GM21360 (cell line): ENCODE measurements around the gene PATJ.

Experiments
- ATAC-seq: cut with Tn5 transposase; IDR thresholded peaks from one replicate; pipeline ENCODE4 v1.9.1; 2021; ENCODE audit warnings: mild to moderate bottlenecking, moderate library complexity; ENCODE audit not compliant: unreplicated experiment

PATJ gene

DNA sequence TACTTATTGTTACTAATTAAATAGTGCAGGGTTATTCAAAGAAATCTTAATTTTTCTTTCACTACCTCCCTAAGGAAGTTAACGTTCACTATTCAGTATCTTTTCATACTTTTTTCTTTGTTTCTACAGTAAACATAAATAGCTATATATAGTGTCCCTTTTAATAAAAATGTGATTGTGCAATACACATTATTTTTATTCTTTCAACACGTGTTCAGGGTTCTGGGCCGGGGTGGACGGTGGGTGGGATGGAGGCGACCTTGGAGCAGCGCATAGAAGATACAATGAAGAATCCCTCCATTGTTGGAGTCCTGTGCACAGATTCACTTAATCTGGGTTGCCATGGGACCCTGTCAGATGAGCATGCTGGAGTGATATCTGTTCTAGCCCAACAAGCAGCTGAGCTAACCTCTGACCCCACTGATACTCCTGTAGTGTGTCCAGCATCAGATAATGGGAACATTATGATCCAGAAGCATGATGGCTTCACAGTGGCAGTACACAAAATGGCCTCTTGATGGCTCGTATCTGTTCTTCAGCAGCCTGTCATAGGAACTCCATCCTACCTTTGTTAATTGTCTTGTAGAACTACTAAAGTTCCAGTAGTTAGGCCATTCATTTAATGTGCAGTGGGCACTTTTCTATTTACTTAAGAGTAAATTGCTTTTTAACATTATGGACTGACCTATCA, 296.5 kb downstream of the PATJ start:
- ATAC-seq: no peak

DNA sequence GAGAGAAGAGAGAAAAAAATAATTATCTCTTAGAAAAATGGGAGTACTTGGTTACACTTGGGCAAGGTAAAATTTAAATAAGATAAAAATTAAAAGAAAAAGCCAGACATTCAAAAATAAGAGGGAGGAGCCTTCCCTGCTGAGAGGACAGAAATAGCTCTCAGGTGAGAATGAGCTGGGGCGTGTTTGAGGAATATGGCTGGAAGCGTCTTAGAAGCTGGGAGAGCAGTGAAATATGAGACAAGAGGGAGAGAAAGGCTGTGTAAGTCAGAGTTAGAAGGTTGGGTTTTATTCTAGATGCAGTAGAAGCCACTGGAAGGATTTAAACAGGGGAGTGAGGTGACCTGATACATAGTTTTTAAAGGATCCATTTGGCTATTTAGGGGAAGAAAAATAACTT, 298.2 kb downstream of the PATJ start:
- ATAC-seq: no peak

DNA sequence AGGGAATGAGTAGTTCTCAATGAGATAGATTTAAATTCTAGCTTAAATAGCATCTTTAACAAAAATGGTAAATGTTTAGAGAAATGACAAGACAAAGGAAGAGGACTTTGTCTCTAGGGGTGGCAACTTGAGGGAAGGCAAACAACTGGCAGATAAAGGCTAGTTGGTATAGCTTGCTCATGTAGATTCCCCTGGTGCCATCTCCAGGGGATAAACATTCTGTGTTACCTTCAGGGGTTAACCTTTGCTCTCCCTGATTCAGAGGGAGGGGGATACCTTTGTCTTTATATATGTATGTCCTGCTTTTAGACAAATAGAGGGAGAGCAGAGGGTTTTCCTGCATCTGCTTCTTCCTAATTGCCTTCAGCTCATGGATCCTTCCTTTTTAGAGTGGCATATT, 298.7 kb downstream of the PATJ start:
- no peak for ATAC-seq

DNA sequence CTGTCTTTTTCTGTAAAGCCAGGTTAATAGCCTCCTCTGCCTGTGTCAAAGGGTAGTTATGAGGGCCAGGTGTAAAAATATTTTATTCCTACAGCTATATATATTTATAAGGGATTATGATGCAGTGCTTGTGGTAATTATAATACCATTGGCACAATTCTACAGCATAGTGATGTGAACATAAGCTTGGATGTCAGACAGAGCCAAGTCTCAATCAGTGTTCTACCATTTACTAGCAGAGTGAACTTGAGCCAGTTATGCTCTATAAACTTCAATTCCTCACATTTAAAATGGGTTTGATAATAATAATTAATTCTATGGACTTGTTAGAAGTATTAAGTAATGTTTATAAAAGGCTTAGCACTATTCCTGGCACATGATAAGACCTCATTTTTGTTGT, 300.9 kb downstream of the PATJ start:
- no peak for ATAC-seq

DNA sequence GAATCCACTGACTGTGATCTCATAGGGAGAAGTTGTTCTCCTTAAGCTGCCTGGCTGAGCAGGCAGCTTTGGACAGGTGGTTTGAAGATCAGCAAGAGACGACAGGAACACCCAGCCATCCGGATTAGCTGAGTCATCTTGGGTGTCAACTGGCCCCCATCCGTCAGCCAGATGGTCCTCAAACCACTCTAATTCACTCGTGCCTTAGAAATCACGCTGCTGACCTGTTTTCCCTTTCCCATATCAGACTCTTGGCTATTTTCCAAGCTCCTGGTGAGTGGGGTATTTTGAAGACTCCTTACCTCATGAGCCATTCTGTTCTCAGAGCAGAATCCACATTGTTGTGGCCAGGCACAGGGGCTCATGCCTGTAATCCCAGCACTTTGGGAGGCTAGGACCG, 303.3 kb downstream of the PATJ start:
- ATAC-seq: no peak

DNA sequence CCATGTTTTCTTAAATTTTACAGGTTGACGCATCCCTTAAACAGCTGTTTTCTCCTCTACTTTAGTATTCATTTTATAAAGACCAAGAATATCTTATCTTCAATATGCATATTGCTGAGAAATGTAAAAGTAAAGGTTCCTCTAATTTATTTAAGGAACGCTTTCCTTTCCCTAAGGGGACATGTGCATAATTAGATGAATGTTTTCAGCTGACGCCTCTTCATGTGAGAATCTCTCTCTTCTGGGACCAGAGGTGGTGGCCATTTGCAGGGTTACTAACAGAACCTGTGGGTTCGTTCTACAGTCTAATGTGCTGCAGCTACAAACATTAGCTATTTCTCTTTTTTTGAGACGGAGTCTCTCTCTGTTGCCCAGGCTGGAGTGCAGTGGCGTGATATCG, 304.6 kb downstream of the PATJ start:
- no peak for ATAC-seq

DNA sequence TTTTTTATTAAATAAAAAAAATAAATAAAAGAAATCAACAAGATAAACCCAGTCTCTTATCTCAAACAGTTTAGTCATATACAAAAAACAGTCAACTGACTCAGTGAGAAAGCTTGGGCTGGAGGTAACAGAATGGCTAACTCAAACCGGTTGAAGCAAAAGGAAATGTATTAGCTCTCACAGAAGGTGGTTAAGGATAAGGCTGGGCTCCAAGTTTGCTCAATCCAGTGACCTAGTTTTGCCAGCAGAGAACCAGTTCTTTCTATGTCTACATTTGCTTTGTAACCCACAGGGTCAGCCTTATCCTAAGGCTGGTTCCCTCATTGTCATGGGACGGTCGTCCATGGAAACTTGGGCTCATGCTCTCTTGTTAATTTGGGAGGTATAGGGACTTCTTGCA, 307.9 kb downstream of the PATJ start:
- no peak for ATAC-seq

DNA sequence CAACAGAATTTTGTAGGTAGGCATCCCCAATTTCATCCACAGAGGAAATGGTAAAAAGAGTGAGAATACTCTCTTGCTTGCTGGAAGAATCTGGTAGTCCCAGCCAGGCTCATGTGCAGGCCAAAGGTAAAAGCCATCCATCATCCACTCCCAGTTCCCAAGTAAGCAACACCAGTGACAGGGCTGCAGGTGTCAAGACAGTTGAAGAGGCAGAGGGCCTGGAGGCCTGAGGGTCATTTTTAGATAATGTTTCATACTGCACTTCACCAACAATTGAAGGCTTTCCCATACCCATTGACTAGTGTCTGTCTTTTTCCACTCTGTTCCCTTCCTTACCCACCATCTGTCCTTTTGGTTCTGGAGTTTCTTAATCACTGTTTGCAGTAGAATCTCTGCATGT, 310.7 kb downstream of the PATJ start:
- ATAC-seq: no peak

DNA sequence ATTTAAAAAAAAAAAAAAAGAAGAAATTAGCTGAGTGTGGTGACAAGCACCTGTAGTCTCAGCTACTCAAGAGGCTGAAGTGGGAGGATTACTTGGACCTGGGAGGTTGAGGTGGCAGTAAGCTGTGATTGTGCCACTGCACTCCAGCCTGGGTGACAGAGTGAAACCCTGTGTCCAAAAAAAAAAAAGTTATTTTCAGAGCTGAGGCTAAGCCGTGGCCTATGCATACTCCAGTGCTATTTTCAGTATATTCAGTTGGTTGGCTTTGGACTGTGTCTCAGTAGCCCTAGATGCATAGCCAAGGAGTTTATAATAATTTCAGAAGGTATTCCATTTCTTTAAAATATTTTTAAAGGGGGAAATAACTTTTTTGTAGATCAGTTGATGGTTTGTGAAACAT, 311.9 kb downstream of the PATJ start:
- ATAC-seq: no peak

DNA sequence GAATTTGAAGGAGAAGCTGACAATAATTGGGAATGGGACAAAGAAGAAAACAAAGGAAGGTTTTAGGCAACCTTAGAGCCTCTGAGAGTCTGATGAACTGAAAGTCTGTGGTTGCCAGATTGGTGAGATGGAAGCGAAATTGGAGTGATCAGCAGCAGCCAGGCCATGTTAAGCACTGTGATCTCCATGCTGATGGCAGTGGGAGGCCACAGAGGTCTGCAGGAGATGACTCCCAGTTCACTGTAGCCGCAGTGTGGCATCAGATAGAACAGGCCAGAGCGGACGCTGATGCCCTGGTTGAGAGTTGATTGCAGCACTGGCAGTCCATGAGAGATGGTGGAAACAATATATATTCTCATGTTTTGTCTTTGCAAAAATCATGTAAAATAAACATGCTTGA, 314.9 kb downstream of the PATJ start:
- no peak for ATAC-seq

DNA sequence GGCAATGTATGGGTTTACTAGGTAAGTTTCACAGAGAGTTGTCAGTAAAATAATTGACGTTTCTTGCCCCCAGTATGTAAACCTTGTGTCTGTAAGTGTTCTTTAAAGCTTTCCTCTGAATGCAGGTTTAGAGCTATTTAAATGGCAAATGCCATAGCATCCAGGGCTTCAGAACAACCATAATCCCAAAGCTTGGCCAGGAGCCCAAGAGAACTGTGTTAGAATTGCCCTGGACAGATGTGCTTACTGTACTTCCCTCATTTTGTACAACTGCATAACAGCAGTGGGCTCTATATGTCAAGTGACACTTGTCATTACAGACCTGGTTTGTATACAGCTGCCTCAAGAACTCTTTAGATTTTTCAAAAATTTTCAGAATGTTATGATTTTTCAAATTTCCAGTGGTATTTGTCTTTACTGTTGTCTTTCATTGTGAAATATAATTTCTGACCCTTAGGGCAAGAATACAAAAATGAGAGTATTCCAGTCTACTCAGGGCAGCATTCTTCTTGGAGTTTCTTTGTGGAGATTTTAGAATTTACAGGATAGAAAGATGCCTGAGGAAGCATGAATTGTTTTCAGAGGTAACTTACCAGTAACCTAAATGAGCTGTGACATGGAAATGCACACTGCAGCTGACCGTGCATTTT, 315.5 kb downstream of the PATJ start:
- ATAC-seq: no peak

DNA sequence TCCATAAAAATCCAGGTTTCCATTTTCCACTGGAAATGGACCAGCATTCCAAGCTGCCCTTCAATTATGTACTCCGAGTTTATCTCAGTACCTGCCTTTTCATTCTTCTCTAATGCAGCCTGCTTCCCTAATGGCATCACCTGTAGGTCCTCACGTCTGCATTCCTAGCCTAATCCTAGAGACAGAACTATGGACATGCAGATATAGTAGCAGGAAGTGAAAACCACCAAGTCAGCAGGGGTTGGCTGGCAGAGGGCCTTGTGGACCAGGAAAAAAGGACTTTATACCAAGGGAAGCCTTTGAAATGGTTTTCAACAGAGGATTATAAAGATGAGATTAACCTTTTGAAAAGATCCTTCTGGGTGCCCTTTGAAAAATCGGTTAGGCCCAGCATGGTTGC, 316.7 kb downstream of the PATJ start:
- ATAC-seq: no peak

DNA sequence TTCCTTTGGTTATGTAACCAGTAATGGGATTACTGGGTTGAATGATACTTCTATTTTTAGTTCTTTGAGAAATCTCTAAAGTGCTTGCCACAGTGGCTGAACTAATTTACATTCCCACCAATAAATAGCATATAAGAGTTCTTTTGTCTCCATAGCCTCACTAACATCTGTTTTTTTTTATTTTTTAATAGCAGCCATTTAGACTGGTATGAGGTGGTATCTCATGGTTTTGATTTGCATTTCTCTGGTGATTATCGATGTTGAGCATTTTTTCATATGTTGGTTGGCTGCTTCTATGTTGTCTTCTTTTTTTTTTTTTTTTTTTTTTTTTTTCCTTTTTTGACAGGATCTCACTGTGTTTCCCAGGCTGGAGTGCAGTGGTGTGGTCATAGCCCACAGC, 319.8 kb downstream of the PATJ start:
- ATAC-seq: no peak

DNA sequence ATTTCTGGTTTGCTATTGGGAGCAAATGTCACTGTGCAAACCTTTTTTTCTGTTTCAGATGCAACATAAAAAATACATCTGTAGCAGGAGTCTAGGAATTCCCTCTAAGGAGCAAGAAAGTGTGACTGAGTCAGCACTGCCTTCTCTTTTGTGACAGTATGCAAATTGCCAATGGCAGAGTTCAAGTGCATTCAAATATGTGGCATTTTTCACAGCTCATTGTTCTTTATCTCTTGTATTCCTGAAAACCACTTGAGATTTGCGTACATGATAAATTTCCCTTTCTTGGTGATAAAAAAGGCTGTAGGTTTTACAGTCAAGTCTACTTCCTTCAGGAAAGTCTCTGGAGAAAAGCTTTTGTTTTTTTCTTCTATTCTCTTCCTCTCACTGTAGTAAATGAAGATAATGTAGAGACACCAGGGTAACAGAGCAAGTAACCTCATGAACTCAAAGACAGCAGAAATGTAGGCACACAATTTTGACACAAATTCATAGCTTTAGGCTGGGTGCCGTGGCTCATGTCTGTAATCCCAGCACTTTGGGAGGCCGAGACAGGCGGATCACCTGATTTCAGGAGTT, 322.6 kb downstream of the PATJ start:
- no peak for ATAC-seq

DNA sequence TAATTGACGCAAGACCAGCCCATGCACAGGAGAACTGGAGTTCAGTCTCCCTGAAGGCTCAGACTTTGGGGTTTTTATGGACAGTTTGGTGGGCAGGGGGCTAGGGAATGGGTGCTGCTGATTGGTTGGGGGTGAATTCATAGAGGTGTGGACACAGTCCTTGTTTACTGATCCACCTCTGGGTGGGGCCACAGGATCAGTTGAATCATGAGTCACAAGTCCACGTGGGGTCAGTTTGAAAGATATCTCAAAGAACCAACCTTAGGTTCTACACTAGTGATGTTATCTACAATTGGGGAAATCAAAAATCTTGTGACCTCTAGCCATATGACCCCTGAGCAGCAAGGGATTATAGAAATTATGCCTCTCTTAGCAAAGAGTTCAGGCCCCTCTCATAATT, 324.4 kb downstream of the PATJ start:
- ATAC-seq: no peak

DNA sequence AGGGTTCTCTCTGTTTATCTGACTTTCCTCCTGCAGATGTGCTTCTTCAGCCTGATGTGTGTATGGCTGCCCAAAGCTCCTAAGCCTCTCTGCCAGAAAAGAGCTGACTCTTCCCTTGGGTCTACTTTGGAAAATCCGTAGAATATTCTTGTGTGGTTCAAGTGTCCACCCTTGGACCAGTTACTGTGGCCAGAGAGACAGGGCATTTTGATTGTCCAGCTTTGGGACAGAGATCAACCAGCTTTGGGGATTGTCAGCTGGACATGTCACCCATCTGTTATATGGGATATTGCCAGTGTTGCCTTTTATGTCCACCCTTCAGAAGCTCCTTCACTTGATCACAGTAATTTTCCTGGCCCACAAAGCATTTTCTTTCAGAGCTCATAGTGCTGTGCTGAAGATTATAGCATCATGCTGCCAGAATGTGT, 326.1 kb downstream of the PATJ start:
- no peak for ATAC-seq

DNA sequence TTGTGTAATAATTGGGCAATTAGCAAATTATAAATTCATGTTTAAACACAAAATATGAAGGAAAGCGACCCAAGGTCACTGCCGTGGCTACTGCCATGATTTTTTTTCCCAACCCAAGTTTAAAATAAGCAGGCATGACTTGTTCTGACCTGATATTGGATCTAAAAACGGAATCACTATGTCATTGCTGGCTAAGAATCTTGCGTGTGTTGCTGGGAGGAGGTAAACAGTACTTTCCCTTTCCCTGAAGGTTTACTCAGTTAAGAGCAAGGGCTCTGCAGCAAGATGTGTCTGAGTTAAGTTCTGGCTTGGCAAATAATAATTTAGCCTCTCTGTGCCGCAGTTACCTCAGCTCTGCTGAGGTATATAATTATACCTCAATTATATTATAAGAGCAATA, 326.7 kb downstream of the PATJ start:
- no peak for ATAC-seq

DNA sequence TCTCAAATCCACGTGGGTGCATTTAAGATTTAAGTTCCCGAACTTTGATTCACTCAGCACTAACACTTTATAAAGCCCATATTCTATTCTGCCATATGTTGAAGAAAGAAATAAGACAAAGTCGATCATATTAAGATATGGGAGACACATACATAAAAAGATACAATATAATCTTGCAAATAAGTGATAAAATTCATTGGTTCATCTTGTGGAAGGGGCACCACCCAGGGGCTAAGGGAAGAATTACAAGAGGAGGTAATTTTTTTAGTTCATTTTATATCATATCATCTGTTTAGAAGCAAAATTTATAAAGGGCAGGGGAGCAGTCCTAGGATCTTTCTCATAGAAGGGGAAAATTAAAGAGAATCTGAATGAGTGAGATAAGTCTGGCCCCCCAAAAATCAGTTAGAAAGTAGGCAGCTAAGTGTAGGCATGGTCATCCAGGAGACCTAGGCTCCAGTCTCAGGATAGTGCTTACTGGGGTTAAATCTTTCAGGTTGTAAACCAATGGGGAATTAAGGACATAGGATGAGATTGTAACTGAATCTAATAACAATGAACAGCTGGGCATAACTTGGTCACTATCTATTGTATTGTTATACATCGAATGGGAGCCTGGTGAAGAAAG, 328.2 kb downstream of the PATJ start:
- no peak for ATAC-seq

DNA sequence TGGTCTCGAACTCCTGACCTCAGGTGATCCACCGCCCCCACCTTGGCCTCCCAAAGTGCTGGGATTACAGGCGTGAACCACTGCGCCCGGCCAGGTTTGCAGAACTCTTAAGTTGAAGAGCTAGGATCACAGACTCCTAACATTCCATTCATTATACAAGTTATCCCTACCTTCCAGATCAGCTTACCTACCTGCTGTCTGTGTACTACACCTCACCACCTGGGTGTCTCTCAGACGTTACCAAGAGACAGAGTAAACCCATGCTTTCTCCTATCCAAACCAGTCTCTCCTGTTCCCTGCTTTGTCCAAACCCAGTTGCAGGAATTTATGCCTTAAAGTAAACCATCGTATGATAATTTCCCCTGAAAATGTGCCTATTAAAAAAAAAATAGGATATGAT, 329.4 kb downstream of the PATJ start:
- ATAC-seq: no peak

DNA sequence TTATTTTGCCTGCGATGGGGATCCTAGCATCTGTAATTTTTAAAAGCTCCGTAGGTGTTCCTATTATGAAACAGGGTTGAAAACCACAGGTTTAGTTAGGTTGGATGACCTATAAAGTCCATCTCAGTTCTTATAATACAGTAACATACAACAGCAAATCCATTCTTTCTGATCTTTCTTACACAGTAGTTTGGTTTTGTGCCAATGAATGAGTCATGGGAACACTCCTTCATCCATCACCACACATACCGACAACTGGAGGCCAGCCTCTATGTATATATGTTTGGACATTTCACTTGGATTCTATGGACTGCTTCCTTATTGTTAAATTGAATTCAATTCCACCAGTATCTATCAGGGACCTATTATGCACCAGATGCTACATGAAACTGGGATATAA, 334.0 kb downstream of the PATJ start:
- no peak for ATAC-seq

DNA sequence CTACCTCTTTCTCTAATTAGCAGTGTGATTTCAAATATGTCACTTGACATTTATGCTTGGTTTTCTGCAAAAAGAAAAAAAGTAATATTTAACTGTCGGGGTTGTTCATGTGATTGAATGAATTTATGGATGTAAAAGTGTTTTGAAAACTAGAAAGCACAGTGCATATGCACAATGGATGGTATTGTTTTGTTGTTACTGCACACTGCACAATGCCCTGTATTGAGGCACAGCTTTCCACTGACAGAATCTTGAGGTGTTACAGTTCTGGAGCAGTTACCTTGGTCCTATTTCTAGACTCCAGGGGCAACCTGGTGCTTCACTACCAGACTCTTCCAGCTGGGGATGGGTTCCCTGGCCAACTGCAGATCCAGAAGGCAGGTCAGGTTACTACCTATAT, 335.5 kb downstream of the PATJ start:
- no peak for ATAC-seq
